ENCODE results near the gene C15orf39.

Gene C15orf39

DNA sequence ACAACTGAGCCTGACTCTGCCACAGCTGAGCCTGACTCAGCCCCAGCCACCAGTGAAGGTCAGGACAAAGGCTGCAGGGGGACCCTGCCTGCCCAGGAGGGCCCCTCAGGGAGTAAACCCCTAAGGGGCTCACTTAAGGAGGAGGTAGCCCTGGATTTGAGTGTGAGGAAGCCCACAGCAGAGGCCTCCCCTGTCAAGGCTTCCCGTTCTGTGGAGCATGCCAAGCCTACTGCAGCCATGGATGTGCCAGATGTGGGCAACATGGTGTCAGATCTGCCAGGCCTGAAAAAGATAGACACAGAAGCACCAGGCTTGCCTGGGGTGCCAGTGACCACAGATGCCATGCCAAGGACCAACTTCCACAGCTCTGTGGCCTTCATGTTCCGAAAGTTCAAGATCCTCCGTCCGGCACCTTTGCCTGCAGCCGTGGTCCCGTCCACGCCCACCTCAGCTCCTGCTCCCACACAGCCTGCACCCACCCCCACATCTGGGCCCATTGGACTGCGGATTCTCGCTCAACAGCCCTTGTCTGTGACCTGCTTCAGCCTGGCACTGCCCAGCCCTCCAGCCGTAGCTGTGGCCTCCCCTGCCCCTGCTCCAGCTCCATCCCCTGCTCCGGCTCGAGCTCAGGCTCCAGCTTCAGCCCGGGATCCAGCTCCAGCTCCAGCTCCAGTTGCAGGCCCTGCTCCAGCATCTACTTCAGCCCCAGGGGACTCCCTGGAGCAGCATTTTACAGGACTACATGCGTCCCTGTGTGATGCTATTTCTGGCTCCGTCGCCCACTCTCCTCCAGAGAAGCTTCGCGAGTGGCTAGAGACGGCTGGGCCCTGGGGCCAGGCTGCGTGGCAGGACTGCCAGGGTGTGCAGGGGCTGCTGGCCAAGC is 6.2 kb downstream of the C15orf39 start (continued):
- TF ChIP-seq, protein P1, sequence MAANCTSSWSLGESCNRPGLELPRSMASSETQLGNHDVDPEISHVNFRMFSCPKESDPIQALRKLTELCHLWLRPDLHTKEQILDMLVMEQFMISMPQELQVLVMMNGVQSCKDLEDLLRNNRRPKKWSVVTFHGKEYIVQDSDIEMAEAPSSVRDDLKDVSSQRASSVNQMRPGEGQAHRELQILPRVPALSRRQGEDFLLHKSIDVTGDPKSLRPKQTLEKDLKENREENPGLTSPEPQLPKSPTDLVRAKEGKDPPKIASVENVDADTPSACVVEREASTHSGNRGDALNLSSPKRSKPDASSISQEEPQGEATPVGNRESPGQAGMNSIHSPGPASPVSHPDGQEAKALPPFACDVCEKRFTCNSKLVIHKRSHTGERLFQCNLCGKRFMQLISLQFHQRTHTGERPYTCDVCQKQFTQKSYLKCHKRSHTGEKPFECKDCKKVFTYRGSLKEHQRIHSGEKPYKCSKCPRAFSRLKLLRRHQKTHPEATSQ (tag by site-specific recombination; IDR thresholded peaks at IDR 0.05) = no peak
- TF ChIP-seq ZNF169 (tag by site-specific recombination; IDR thresholded peaks at IDR 0.05) (no peak), ZNF16 (tag by site-specific recombination; IDR thresholded peaks at IDR 0.05; ENCODE audit: low read depth) (no peak), SP7 (tag by site-specific recombination; IDR thresholded peaks at IDR 0.05) (no peak), ZNF660 (tag by site-specific recombination; IDR thresholded peaks at IDR 0.05) (no peak), ZNF561 (tag by site-specific recombination; IDR thresholded peaks at IDR 0.05; ENCODE audit: borderline replicate concordance) (no peak), ZNF10 (tag by site-specific recombination; IDR thresholded peaks at IDR 0.05) (0 out of 2 replicates have a peak, but pooled peaks have one; percentile 9), ZNF776 (tag by site-specific recombination; IDR thresholded peaks at IDR 0.05; ENCODE audit: borderline replicate concordance) (no peak), ZNF513 (tag by site-specific recombination; IDR thresholded peaks at IDR 0.05) (no peak), RBAK (tag by site-specific recombination; IDR thresholded peaks at IDR 0.05) (no peak), ZNF555 (tag by site-specific recombination; conservative IDR thresholded peaks at IDR 0.05) (no peak), ZNF157 (tag by site-specific recombination; IDR thresholded peaks at IDR 0.05) (no peak), ZBTB8A (tag by site-specific recombination; IDR thresholded peaks at IDR 0.05) (no peak), ZNF792 (tag by site-specific recombination; IDR thresholded peaks at IDR 0.05) (no peak), ZNF521 (tag by site-specific recombination; IDR thresholded peaks at IDR 0.05) (no peak), ZNF280D (tag by site-specific recombination; IDR thresholded peaks at IDR 0.05) (no peak), ZNF416 (tag by site-specific recombination; IDR thresholded peaks at IDR 0.05) (no peak), BCL6B (tag by site-specific recombination; IDR thresholded peaks at IDR 0.05) (no peak)
- TF ChIP-seq, protein P2, sequence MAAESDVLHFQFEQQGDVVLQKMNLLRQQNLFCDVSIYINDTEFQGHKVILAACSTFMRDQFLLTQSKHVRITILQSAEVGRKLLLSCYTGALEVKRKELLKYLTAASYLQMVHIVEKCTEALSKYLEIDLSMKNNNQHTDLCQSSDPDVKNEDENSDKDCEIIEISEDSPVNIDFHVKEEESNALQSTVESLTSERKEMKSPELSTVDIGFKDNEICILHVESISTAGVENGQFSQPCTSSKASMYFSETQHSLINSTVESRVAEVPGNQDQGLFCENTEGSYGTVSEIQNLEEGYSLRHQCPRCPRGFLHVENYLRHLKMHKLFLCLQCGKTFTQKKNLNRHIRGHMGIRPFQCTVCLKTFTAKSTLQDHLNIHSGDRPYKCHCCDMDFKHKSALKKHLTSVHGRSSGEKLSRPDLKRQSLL (tag by site-specific recombination; IDR thresholded peaks at IDR 0.05) = peak; percentile 98

Measured in HEK293 (cell line).